GM18907 (cell line): ENCODE results near the gene UQCC3.
"Not testable (repeated sequence)": the region's sequence is repeated elsewhere in the genome, so short reads cannot be mapped to it uniquely, and the experiment has no call there.

Source experiments
- ATAC-seq: cut with Tn5 transposase; IDR thresholded peaks from one replicate; pipeline ENCODE4 v1.9.1; 2021; ENCODE audit warnings: mild to moderate bottlenecking, moderate library complexity; ENCODE audit not compliant: unreplicated experiment

Gene UQCC3

GRCh38 chr11:62665599-62666258, 5.7 kb upstream of the UQCC3 start:
- ATAC-seq = peak; percentile 9

GRCh38 chr11:62666259-62666926, 5.1 kb upstream of the UQCC3 start:
- no peak for ATAC-seq

- no peak for ATAC-seq
These were observed 4.0 kb upstream of the UQCC3 start for GRCh38 chr11:62667460-62667859.

GRCh38 chr11:62669420-62670161, 1.9 kb upstream of the UQCC3 start:
- no peak for ATAC-seq

GRCh38 chr11:62671236-62671607, 251 bp upstream of the UQCC3 start:
- ATAC-seq = no peak

GRCh38 chr11:62673196-62673525, 1.7 kb downstream of the UQCC3 start:
- ATAC-seq = no peak

- ATAC-seq = not testable (repeated sequence)
These were observed 3.9 kb downstream of the UQCC3 start for GRCh38 chr11:62675415-62675814.

GRCh38 chr11:62676698-62677097, 5.2 kb downstream of the UQCC3 start:
- no peak for ATAC-seq

- no peak for ATAC-seq
These were observed 5.7 kb downstream of the UQCC3 start for GRCh38 chr11:62677156-62677555.

GRCh38 chr11:62677714-62678113, 6.2 kb downstream of the UQCC3 start:
- ATAC-seq = no peak

GRCh38 chr11:62678433-62678769, 6.9 kb downstream of the UQCC3 start:
- ATAC-seq = no peak

- peak; percentile 63 for ATAC-seq
These were observed 7.6 kb downstream of the UQCC3 start, which contains the start of gene UBXN1 for GRCh38 chr11:62678770-62679696. Gene UBXN1 (minus strand): TSS chr11:62679073. CDS start chr11:62678923, 150 bp downstream.

- ATAC-seq = peak; percentile 71
These were observed 9.4 kb downstream of the UQCC3 start for GRCh38 chr11:62680825-62681240.

- no peak for ATAC-seq
These were observed 11.0 kb downstream of the UQCC3 start for GRCh38 chr11:62682518-62682917.

GRCh38 chr11:62687508-62688396, 16.3 kb downstream of the UQCC3 start:
- no peak for ATAC-seq

- no peak for ATAC-seq
These were observed 17.0 kb downstream of the UQCC3 start for GRCh38 chr11:62688491-62688890.

GRCh38 chr11:62689421-62690183, 18.1 kb downstream of the UQCC3 start, which contains the start of gene LRRN4CL:
Gene LRRN4CL (minus strand): TSS chr11:62689530. CDS start chr11:62688508, 1,022 bp downstream.
- ATAC-seq = no peak

GRCh38 chr11:62693624-62694023, 22.2 kb downstream of the UQCC3 start:
- not testable (repeated sequence) for ATAC-seq
